Right atrium auricular region (tissue), 2 donors: Measurements from ENCODE around the gene FBXL12. TPM values are rescaled to one million over a fixed set of nuclear protein-coding genes. Genes with fewer than 3 reads are reported as not detected.
"Not testable (repeated sequence)": the region's sequence is repeated elsewhere in the genome, so short reads cannot be mapped to it uniquely, and the experiment has no call there.

Experiments used
- DNase-seq: peaks from one replicate; pipeline ENCODE4 v3.0.0-alpha.2; 2019; ENCODE audit warnings: low spot score
- H3K27ac ChIP-seq, 2 donors: fragments of 200-600 bp; sonication (generic); 1 replicate in 1 of 2; 2 replicates in 1 of 2; pipeline ENCODE4 v1.5.1; 2016 to 2019
- H3K27me3 ChIP-seq, 2 donors: fragments of 200-600 bp; sonication (generic); one replicate each; pipeline versions ENCODE4 v1.5.1 to v1.6.0; 2017 to 2019
- H3K36me3 ChIP-seq: fragments of 200-600 bp; sonication (generic); one replicate; pipeline ENCODE4 v1.5.1; 2016
- H3K4me1 ChIP-seq, 2 donors: fragments of 200-600 bp; sonication (generic); one replicate each; pipeline versions ENCODE4 v1.5.1 to v1.6.0; 2017 to 2019
- H3K4me3 ChIP-seq, 2 donors: fragments of 200-600 bp; sonication (generic); 1 replicate in 1 of 2; 2 replicates in 1 of 2; pipeline ENCODE4 v1.5.1; 2017 to 2019; ENCODE audit warnings: mild to moderate bottlenecking in 1 of 2, moderate library complexity in 1 of 2
- H3K9me3 ChIP-seq, 2 donors: fragments of 200-600 bp; sonication (generic); one replicate each; pipeline ENCODE4 v1.5.1; 2019
- total RNA-seq, 2 donors: library from RNA; depleted of rRNA; stranded (reverse); fragments of >200 nt; gene quantifications; one replicate each; pipeline ENCODE4 v1.1.0, GENCODE V29; 2016
- TF ChIP-seq, protein P1 (sequence below), 2 donors: fragments of 200-600 bp; sonication (generic); IDR thresholded peaks; one replicate each; pipeline ENCODE4 v1.5.1; 2019; ENCODE audit warnings: antibody characterized with exemption in 2 of 2

Gene FBXL12
- total RNA-seq, 2 donors from 2014 or later, result 10.2 to 15.8 TPM

- Histone ChIP-seq H3K27ac (peak overlapping the region; percentile 90 to 96), H3K36me3 (no peaks in the 10 kb centered on the region), H3K4me3 (peak overlapping the region; percentile 48 to 83), H3K9me3 (no peaks in the 10 kb centered on the region), H3K27me3 (no peaks in the 10 kb centered on the region), H3K4me1 (peaks cover 0 to 24% of the 10 kb centered on the region in 2 donors)
- TF ChIP-seq, protein P1, sequence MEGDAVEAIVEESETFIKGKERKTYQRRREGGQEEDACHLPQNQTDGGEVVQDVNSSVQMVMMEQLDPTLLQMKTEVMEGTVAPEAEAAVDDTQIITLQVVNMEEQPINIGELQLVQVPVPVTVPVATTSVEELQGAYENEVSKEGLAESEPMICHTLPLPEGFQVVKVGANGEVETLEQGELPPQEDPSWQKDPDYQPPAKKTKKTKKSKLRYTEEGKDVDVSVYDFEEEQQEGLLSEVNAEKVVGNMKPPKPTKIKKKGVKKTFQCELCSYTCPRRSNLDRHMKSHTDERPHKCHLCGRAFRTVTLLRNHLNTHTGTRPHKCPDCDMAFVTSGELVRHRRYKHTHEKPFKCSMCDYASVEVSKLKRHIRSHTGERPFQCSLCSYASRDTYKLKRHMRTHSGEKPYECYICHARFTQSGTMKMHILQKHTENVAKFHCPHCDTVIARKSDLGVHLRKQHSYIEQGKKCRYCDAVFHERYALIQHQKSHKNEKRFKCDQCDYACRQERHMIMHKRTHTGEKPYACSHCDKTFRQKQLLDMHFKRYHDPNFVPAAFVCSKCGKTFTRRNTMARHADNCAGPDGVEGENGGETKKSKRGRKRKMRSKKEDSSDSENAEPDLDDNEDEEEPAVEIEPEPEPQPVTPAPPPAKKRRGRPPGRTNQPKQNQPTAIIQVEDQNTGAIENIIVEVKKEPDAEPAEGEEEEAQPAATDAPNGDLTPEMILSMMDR (IDR thresholded peaks at IDR 0.05), result no peak
- no peak for DNase-seq
Observed at GRCh38 chr19:9786342-9786741, 32.5 kb downstream of the FBXL12 start.

DNA sequence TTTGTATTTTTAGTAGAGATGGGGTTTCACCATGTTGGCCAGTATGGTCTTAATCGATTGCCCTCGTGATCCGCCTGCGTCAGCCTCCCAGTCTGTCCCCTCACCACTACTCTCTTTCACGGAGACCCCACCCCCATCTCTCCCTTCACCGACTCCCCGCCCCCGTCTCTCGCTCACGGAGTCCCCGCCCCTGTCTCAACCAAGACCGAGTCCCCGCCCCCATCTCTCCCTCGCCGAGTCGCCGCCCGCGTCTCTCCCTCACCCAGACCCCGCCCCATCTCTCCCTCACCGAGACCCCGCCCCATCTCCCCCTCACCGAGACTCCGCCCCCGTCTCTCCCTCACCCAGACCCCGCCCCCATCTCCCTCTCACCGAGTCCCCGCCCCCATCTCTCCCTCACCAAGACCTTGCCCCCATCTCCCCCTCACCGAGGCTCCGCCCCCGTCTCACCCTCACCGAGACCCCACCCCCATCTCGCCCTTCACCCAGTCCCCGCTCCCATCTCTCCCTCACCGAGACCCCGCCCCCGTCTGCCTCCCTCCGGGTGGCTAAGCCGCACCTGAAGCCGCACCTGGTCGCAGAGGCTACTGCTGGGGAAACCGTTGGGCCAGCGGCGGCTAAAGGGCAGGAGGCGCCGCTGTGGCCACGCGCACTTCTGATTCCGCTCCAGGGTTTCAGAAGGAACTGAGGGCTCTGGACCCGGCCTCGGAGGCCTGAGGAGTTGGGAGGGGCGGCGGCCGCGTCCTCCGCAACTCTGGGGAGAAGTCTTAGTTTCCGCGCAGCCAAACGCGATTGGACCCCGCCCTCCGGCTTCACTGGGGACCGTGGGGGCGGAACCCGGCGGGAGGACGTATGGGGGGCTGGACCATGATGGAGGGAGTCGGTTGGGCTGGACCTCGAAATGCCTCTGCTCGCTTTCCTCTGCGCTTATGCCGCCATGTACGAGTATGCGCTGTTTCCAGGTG lies 33.2 kb downstream of the FBXL12 start:
- Histone ChIP-seq H3K36me3 (no peaks in the 10 kb centered on the region), H3K4me3 (peak overlapping the region; percentile 48 to 83), H3K27me3 (no peaks in the 10 kb centered on the region), H3K4me1 (peaks cover 0 to 17% of the 10 kb centered on the region in 2 donors), H3K27ac (peak overlapping the region; percentile 90 to 96), H3K9me3 (no peaks in the 10 kb centered on the region)
- TF ChIP-seq, protein P1 (IDR thresholded peaks at IDR 0.05), result no peak
- DNase-seq, result peak; percentile 95

DNA sequence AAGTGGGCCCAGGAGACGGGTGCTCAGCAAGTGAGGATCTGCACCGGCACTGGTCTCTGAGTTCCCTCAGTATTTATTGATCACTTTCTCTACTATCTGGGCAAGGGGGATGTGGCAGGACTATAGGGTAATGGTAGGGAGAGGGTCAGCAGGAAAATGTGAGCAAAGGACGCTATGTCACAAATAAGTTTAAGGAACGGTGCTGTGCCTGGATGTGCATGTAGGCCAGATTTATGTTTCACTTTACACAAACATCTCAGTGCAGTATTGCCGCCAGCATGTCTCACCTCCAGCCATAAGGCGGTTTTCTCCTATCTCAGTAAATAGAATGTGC lies 34.7 kb downstream of the FBXL12 start:
- H3K9me3 ChIP-seq, DNase-seq, H3K4me3 ChIP-seq, H3K27me3 ChIP-seq, H3K27ac ChIP-seq, H3K36me3 ChIP-seq: not testable (repeated sequence)
- peaks cover 0 to 14% of the 10 kb centered on the region in 2 donors for H3K4me1 ChIP-seq

- Histone ChIP-seq H3K4me1 (peaks cover 0 to 14% of the 10 kb centered on the region in 2 donors), H3K36me3 (no peaks in the 10 kb centered on the region), H3K27ac (no peak overlapping the region), H3K9me3 (peaks cover 0 to 5% of the 10 kb centered on the region in 2 donors), H3K4me3 (no peak overlapping the region), H3K27me3 (no peaks in the 10 kb centered on the region)
- TF ChIP-seq, protein P1 (IDR thresholded peaks at IDR 0.05), result no peak
- DNase-seq, result no peak
Observed at GRCh38 chr19:9782338-9782737, 36.5 kb downstream of the FBXL12 start.

GRCh38 chr19:9768175-9769112 lies 50.4 kb downstream of the FBXL12 start, which contains the start of gene ZNF846:
ZNF846 (minus strand) TSS chr19:9768738; CDS start chr19:9764950, 3,788 bp downstream.
- no peaks in the 10 kb centered on the region for H3K9me3 ChIP-seq
- TF ChIP-seq, protein P1 (IDR thresholded peaks at IDR 0.05), result peak in 1 of 2 donors; percentile 3
- H3K27me3 ChIP-seq, result no peaks in the 10 kb centered on the region
- peaks cover 11% of the 10 kb centered on the region for H3K36me3 ChIP-seq
- H3K4me1 ChIP-seq, result peaks cover 0 to 9% of the 10 kb centered on the region in 2 donors
- H3K27ac ChIP-seq, result peak within 1 kb of the TSS; percentile 88 to 90
- DNase-seq, result peak; percentile 89
- peak within 1 kb of the TSS; percentile 58 to 70 for H3K4me3 ChIP-seq

Other genes starting within 250 kb of the FBXL12 start
- 10 to 100 TPM; 13.4 to 16.8 TPM for gene ZNF121, start 234.6 kb downstream of the FBXL12 start, total RNA-seq
- gene ZNF561, start 197.8 kb downstream of the FBXL12 start, total RNA-seq, result 10 to 100 TPM; 13.6 to 15.2 TPM
- 10 to 100 TPM; 16.0 to 17.1 TPM for gene ZNF562, start 144.0 kb downstream of the FBXL12 start, total RNA-seq
- 1 to 10 TPM; 8.0 to 8.4 TPM for gene ZNF846, start 50.3 kb downstream of the FBXL12 start, total RNA-seq
- gene UBL5, start 8.8 kb upstream of the FBXL12 start, total RNA-seq, result 100 to 1,000 TPM; 677 to 684 TPM
- 100 to 1,000 TPM; 111 to 125 TPM for gene PIN1, start 16.2 kb upstream of the FBXL12 start, total RNA-seq
- 1 to 10 TPM; 1.4 to 3.5 TPM for gene OLFM2, start 117.4 kb upstream of the FBXL12 start, total RNA-seq
- 1 to 10 TPM; 6.8 to 7.2 TPM for gene COL5A3, start 191.4 kb upstream of the FBXL12 start, total RNA-seq
- not detected for gene RDH8, start 194.4 kb upstream of the FBXL12 start, total RNA-seq